ENCODE data around the gene ZNF638.

DNA sequence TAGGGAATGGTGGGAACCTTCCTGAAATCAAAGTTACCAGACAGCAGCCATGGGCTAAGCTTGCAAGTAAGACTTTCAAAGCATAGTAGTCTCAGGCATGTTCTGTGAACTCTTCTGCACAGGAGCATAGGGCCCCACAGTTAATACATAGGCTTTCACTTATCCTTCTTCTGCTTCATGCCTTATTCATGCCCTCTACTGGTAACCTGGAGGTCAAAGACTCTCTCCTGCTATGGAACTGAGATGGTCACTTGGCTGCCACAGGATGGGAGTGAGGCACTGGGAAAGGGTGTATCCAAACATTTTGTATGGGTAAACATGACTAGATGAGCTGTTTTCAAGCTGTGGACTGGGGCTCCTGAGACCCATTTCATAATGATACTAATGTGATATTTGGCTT lies 49.1 kb upstream of the ZNF638 start:
- TF ChIP-seq, protein P1, sequence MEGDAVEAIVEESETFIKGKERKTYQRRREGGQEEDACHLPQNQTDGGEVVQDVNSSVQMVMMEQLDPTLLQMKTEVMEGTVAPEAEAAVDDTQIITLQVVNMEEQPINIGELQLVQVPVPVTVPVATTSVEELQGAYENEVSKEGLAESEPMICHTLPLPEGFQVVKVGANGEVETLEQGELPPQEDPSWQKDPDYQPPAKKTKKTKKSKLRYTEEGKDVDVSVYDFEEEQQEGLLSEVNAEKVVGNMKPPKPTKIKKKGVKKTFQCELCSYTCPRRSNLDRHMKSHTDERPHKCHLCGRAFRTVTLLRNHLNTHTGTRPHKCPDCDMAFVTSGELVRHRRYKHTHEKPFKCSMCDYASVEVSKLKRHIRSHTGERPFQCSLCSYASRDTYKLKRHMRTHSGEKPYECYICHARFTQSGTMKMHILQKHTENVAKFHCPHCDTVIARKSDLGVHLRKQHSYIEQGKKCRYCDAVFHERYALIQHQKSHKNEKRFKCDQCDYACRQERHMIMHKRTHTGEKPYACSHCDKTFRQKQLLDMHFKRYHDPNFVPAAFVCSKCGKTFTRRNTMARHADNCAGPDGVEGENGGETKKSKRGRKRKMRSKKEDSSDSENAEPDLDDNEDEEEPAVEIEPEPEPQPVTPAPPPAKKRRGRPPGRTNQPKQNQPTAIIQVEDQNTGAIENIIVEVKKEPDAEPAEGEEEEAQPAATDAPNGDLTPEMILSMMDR (IDR thresholded peaks at IDR 0.05): peak in 3 of 5 experiments; percentile 5 to 12 (median 12)
- TF ChIP-seq POLR2A (IDR thresholded peaks at IDR 0.05) (no peak), EP300 (IDR thresholded peaks at IDR 0.05) (no peak)
